Measurements from ENCODE around the gene LHFPL3.
A peak's percentile ranks its signal among the peaks of the same experiment; 100 is the strongest.
"Not testable (repeated sequence)": the region's sequence is repeated elsewhere in the genome, so short reads cannot be mapped to it uniquely, and the experiment has no call there.

Gene LHFPL3

DNA sequence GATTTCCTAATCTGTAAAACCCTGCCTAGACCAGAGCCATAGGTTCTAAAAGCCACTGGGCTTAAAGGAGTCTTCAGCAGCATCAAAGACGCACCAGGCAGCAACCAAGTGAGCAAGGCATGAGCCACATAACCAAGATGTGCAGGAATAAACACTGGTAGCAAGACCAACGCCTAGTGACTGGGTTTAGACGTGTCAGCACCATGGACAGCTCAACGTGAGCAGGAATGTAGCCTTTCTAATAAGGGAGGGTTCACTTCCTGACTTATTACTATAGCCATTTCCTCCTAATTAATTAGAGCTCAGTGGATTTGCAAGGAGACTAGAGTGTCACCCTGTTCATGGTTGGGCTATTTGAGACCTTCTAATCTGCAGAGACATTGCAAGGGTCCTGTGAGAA is 223.7 kb downstream of the LHFPL3 start:
- peak; percentile 3 for DNase-seq (ENCODE audit: low read depth)

GRCh38 chr7:104553074-104553473 is 224.7 kb downstream of the LHFPL3 start:
- DNase-seq (ENCODE audit: low read depth): no peak
- no peak overlapping the region for H3K4me3 ChIP-seq (ENCODE audit: low read depth, low read length)

More for the DNA sequence above, 223.7 kb downstream of the LHFPL3 start:
- no peak overlapping the region for H3K4me3 ChIP-seq (ENCODE audit: low read depth, low read length)

DNA sequence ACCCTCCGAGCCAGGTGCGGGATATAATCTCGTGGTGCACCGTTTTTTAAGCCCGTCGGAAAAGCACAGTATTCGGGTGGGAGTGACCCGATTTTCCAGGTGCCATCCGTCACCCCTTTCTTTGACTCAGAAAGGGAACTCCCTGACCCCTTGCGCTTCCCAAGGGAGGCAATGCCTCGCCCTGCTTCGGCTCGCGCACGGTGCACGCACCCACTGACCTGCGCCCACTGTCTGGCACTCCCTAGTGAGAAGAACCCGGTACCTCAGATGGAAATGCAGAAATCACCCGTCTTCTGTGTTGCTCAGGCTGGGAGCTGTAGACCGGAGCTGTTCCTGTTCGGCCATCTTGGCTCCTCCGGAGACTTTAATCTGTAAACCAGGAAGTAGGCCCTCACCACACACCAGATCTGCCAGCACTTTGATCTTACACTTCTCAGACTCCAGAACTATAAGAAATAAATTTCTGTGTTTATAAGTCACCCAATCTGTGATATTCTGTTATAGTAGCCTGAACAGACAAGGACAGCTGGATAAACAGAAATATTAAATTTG is 235.0 kb downstream of the LHFPL3 start:
- not testable (repeated sequence) for DNase-seq (ENCODE audit: low read depth); H3K4me3 ChIP-seq (ENCODE audit: low read depth, low read length)

- no peak for DNase-seq (ENCODE audit: low read depth)
- no peak overlapping the region for H3K4me3 ChIP-seq (ENCODE audit: low read depth, low read length)
Measured at GRCh38 chr7:104569751-104570150, 241.3 kb downstream of the LHFPL3 start.

- no peak overlapping the region for H3K4me3 ChIP-seq (ENCODE audit: low read depth, low read length)
- no peak for DNase-seq (ENCODE audit: low read depth)
Measured at GRCh38 chr7:104572554-104572953, 244.2 kb downstream of the LHFPL3 start.

DNA sequence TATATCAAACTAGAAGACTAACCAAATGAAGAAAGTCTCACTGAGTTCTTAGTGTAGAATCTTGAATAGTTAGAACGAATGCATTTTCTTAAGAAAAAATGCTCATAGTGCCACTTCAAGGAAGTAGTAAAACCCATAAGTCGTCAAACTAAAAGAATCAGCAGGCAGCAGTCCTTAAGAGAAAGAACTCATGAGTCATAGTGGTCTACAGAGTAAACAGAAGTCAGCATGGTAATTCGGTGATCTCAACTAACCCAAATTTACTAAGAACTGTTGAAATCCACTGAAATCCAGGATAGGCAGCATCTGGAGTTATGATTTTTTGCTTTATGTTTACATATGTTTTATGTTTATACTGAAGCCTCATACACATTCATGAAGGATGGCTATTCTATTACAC is 256.2 kb downstream of the LHFPL3 start:
- H3K4me3 ChIP-seq (ENCODE audit: low read depth, low read length): no peak overlapping the region
- DNase-seq (ENCODE audit: low read depth): no peak

DNA sequence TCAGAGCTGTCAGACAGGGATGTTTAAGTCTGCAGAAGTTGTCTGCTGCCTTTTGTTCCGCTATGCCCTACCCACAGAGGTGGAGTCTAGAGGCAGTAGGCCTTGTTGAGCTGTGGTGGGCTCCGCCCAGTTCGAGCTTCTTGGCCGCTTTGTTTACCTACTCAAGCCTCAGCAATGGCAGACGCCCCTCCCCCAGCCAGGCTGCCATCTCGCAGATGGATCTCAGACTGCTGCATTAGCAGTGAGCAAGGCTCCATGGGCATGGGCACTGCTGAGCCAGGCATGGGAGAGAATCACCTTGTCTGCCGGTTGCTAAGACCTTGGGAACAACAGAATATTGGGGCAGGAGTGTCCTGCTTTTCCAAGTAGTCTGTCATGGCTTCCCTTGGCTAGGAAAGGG is 267.2 kb downstream of the LHFPL3 start:
- DNase-seq (ENCODE audit: low read depth); H3K4me3 ChIP-seq (ENCODE audit: low read depth, low read length): not testable (repeated sequence)

DNA sequence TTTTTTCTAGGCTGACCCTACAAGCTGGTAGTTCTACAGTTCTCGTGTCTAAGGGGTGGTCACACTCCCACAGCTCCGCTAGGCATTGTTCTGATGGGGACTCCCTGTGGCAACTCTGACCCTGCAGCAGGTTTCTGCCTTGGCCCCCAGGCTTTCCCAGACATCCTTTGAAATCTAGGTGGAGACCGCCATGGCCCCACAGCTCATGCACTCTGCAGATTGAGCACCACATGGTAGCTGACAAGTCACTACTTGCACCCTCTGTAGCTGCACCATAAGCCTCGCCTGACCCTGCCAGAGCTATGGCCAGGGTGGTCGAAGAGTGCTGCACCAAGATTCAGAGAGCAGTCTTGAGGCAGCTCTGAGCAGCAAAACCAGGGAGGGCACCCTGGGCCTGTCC is 275.6 kb downstream of the LHFPL3 start:
- H3K4me3 ChIP-seq (ENCODE audit: low read depth, low read length): no peak overlapping the region
- DNase-seq (ENCODE audit: low read depth): no peak

- DNase-seq (ENCODE audit: low read depth): no peak
- no peak overlapping the region for H3K4me3 ChIP-seq (ENCODE audit: low read depth, low read length)
Measured at GRCh38 chr7:104604706-104605105, 276.3 kb downstream of the LHFPL3 start.

DNA sequence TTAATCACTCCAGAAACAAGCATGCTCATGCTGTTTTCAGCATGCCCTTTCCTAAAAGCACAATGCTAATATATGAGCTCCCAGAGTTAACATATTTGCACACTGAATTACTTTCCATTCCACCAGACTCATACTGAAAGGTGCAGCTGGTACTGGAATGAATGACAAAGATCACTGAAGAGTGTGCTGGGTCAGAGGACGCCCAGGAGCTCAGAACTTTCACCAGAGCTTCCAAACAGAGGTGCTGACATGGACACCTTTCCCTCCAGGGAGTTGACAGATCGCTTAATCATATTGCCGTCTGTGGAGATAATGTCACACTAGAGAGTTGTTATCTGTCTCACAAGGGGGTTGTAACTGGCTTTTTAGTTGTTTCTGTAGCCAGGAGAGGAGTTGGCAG is 292.9 kb downstream of the LHFPL3 start:
- DNase-seq (ENCODE audit: low read depth): no peak
- no peak overlapping the region for H3K4me3 ChIP-seq (ENCODE audit: low read depth, low read length)

GRCh38 chr7:104625956-104626355 is 297.6 kb downstream of the LHFPL3 start:
- no peak overlapping the region for H3K4me3 ChIP-seq (ENCODE audit: low read depth, low read length)
- no peak for DNase-seq (ENCODE audit: low read depth)

GRCh38 chr7:104627516-104627915 is 299.1 kb downstream of the LHFPL3 start:
- DNase-seq (ENCODE audit: low read depth): no peak
- H3K4me3 ChIP-seq (ENCODE audit: low read depth, low read length): no peak overlapping the region

DNA sequence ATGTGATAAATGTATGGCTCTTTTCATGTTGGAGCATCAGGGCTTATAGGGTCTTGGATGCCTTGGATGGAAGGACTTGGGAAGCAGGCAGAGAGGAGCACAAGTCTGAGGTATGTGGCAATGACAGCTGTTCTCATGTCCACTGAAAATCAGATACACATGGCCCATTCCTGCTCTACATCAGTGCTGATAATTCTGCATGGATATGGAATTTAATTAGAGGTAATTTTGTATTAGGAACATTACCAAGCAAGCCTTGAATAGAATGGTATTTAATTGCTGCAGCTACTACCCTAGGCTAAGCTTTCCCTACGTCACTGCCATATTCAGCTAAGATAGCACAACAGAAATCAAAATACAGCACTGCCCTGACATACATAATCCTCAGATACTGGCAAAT is 299.6 kb downstream of the LHFPL3 start:
- no peak for DNase-seq (ENCODE audit: low read depth)
- no peak overlapping the region for H3K4me3 ChIP-seq (ENCODE audit: low read depth, low read length)

DNA sequence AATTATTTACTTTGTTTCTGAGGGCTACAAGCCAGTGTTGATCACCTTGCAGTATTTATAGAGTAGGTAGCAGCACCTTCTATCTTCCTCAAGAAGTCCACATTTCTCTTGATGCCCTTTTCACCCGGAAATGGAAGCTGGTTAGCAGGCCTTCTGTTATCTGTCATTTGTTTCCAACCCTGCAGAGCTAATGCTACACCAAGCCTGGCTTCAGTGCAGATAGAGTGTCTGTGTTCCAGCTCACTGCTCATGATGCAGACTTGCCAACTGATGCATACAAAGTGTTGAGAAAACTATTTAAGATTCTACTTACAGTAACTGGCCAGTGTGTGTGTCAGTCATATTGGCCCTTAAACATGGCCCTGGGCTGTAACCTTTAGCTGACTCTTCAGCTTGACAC is 301.0 kb downstream of the LHFPL3 start:
- DNase-seq (ENCODE audit: low read depth): no peak
- no peak overlapping the region for H3K4me3 ChIP-seq (ENCODE audit: low read depth, low read length)

DNA sequence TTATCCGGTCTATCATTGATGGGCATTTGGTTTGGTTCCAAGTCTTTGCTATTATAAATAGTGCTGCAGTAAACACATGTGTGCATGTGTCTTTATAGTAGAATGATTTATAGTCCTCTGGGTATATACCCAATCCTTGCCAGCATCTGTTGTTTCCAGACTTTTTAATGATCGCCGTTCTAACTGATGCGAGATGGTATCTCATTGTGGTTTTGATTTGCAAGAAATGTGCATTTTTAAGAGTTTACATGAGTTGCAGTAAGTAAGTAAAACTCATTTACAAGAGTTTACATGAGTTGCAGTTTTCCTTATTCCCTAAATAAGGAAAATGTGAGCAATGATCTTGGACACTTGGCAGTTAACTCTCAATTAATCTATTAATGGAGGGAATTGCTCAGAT is 312.1 kb downstream of the LHFPL3 start:
- DNase-seq (ENCODE audit: low read depth): no peak
- H3K4me3 ChIP-seq (ENCODE audit: low read depth, low read length): no peak overlapping the region

- H3K4me3 ChIP-seq (ENCODE audit: low read depth, low read length): no peak overlapping the region
- DNase-seq (ENCODE audit: low read depth): no peak
Measured at GRCh38 chr7:104642560-104642959, 314.2 kb downstream of the LHFPL3 start.

GRCh38 chr7:104643587-104644217 is 315.3 kb downstream of the LHFPL3 start:
- DNase-seq (ENCODE audit: low read depth): no peak
- no peak overlapping the region for H3K4me3 ChIP-seq (ENCODE audit: low read depth, low read length)

DNA sequence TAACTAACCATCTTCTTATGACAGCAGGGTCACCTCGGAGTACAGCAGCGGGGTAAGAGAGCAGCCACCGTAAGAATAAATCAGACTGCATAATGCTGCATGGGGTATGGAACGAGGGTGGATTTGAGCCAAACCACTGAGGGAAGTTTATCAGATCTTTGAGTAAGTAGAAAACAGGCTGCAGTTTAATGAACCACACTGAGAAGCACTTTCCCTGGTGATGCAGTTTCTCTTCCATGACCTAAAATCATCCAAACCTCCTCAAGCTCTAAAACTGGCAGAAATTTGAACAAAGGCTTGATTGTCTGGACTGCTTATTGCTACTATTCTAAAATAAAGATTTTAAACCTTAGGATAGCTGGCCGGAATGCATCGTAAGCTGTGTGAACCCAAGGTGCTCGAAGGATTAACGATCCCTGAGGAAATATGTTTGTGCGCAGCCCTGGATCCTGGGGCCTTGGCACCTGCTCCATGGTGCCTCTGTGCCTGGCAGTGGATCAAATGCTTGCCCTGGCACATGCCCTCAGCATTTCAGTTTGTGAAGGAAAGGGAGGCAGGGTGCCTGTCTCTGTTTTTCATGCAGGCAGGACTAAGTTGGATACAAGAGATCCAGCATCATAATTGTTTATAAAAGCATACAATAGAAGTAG is 322.7 kb downstream of the LHFPL3 start:
- DNase-seq (ENCODE audit: low read depth): no peak
- H3K4me3 ChIP-seq (ENCODE audit: low read depth, low read length): no peak overlapping the region

DNA sequence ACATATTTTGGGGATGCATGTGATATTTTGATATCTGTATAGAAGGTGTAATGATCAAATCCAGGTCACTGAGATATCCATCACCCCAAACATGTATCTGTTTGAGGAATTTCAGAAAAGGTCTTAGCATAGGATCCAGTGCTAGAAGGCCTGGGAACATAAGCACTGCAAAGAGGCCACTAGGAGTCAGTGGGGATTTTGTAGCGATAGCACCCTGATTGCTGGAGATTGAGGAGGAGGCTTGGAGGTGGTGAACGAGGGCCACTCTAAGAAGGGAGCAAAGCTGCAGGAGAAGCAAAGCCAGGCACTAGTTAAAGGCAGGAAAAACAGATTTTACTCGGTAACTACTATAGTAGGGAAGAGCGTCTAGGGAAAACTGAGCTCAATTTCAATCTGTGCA is 324.0 kb downstream of the LHFPL3 start:
- no peak overlapping the region for H3K4me3 ChIP-seq (ENCODE audit: low read depth, low read length)
- no peak for DNase-seq (ENCODE audit: low read depth)

DNA sequence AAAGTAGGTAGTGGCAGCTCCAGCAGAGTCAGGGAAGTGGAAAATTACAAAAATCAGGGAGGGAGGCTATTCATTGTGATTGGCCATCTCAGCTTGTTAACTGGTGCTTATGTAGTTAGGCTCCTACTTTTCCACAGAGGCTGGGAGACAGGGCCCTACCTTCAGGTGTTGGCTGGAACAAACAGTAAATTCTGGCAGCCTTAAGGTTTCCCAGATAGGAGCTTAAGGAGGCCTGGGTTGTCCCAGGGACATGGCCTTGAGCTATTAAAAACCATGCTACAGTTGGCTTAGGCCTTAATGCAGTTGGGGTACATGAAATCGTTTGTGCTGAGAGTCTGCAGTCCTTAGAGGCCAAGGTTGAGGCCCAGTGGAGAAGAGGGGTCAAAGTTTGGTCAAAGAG is 324.5 kb downstream of the LHFPL3 start:
- no peak for DNase-seq (ENCODE audit: low read depth)
- H3K4me3 ChIP-seq (ENCODE audit: low read depth, low read length): no peak overlapping the region

GRCh38 chr7:104653825-104654401 is 325.5 kb downstream of the LHFPL3 start:
- no peak overlapping the region for H3K4me3 ChIP-seq (ENCODE audit: low read depth, low read length)

More at GRCh38 chr7:104653825-104654401, 325.5 kb downstream of the LHFPL3 start:
- no peak for DNase-seq (ENCODE audit: low read depth)
